Kidney epithelial cell (primary cell): ENCODE results near the gene OSTM1. TPM values are rescaled to one million over a fixed set of nuclear protein-coding genes. Genes with fewer than 3 reads are reported as not detected.

ENCODE experiments used
- DNase-seq: peaks from one replicate; pipeline ENCODE4 v3.0.0-alpha.2; 2010; ENCODE audit warnings: low read depth
- H3K27me3 ChIP-seq: 2 replicates; pipeline ENCODE4 v1.6.0; 2011; ENCODE audit warnings: low read length; ENCODE audit not compliant: control insufficient read depth, insufficient read depth
- H3K36me3 ChIP-seq: 2 replicates; pipeline ENCODE4 v1.5.1; 2011; ENCODE audit warnings: low read length; ENCODE audit not compliant: control insufficient read depth, insufficient read depth
- H3K4me3 ChIP-seq: 2 replicates; pipeline ENCODE4 v1.5.1; 2011; ENCODE audit warnings: low read depth, mild to moderate bottlenecking, control low read depth, low read length
- CTCF ChIP-seq: IDR thresholded peaks from 2 replicates; pipeline ENCODE4 v1.5.1; 2011; ENCODE audit warnings: mild to moderate bottlenecking, moderate library complexity, low read length, control low read depth, inconsistent platforms; ENCODE audit not compliant: insufficient read depth, poor library complexity, severe bottlenecking
- total RNA-seq: library from RNA; depleted of rRNA; stranded (reverse); fragments of >200 nt; gene quantifications from 2 replicates; pipeline ENCODE4 v1.2.3, GENCODE V29; 2015

Gene OSTM1
- total RNA-seq, 1 donor from 2014 or later: 77.3 TPM

DNA sequence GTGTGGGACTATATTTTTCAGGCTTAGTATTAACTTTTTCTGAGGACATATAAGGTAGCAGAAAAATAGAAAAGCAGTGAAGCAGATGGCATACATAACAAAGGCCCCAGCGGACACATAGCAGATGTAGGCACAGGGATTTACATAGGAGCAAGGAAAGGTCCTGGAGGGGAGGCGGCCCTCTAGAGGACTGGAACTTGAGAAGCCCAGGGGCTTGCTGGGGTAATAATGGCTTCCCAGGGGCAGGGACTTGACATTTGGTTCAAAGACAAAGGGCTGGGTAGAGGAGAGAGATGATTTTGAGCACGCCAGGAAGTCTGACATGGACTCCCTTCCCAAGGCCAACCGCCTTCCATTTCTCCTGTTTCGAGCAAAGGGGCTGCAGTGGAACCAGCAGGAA lies 31.7 kb upstream of the OSTM1 start:
- no peak for TF ChIP-seq CTCF
- no peak overlapping the region for H3K4me3 ChIP-seq
- no peaks in the 10 kb centered on the region for H3K36me3 ChIP-seq
- H3K27me3 ChIP-seq: peaks cover 7% of the 10 kb centered on the region
- DNase-seq: no peak

DNA sequence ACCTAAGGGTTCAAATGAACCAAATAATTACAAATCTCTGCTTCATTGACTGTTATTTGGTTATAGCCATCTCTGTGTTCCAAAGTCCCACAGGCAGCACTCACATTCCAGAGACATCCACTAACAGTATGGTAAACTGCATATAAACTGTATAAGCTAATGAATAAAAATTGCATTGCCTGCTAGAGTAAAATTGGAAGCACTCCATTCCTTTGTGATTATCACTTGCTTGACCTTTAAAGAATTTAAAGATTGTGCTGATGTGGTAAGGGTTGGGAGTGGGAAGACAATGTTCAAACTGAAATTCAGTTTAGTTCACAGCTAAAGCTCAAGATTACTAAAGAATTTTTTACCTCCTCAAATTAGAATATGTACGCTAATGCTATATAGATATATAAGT lies 31.0 kb upstream of the OSTM1 start:
- Histone ChIP-seq H3K36me3 (no peaks in the 10 kb centered on the region), H3K27me3 (peaks cover 5% of the 10 kb centered on the region), H3K4me3 (no peak overlapping the region)
- no peak for TF ChIP-seq CTCF
- DNase-seq: no peak

- no peaks in the 10 kb centered on the region for H3K36me3 ChIP-seq
- no peak overlapping the region for H3K4me3 ChIP-seq
- no peak for TF ChIP-seq CTCF
- no peak for DNase-seq
- H3K27me3 ChIP-seq: no peaks in the 10 kb centered on the region
These were observed 28.4 kb upstream of the OSTM1 start for GRCh38 chr6:108102965-108103364.

DNA sequence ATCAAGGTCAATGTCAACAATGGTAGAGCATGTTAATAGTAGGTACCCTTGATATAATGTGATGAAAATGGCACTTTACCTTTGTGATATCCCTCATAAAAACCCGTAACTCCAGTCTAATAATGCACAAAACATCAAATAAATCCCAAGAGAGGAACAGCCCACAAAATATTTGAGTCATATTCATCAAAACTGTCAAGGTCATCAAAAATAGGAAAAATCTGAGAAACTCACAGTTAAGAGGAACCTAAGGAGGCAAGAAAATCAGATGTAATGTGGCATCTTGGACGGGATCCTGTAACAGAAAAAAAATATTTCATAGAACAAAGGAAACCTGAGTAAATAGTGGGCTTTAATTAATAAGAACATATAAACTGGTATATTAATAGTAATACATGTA lies 25.5 kb upstream of the OSTM1 start:
- Histone ChIP-seq H3K36me3 (no peaks in the 10 kb centered on the region), H3K4me3 (no peak overlapping the region), H3K27me3 (no peaks in the 10 kb centered on the region)
- TF ChIP-seq CTCF: no peak
- no peak for DNase-seq

GRCh38 chr6:108097882-108098281 lies 23.3 kb upstream of the OSTM1 start:
- H3K4me3 ChIP-seq: no peak overlapping the region
- no peaks in the 10 kb centered on the region for H3K36me3 ChIP-seq
- H3K27me3 ChIP-seq: no peaks in the 10 kb centered on the region
- no peak for TF ChIP-seq CTCF
- DNase-seq: no peak

DNA sequence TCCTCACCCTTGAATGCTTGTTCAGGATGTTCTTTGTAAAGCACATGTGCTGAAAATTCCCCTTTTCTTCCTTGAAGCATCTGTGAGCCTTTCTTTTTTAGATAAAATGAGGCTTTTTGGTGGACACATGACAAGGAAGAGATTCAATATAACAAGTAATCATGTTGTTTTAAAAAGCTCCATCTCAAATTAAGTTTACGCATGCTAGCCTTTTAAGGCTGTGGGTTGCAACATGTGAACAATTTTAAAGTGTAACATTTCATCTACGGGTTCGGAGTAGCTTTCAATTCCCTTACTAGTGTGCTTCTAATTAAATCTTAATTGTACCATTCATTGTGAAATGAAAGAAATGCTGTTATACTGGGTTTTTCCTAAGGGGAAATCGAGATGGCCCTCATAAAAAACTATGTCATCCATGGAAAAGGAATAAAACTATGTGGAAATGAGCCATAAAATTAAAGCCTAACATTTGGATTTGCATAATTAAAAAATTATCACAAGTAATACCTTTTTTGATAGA lies 19.3 kb upstream of the OSTM1 start:
- Histone ChIP-seq H3K36me3 (no peaks in the 10 kb centered on the region), H3K27me3 (no peaks in the 10 kb centered on the region), H3K4me3 (no peak overlapping the region)
- TF ChIP-seq CTCF: no peak
- DNase-seq: no peak
